HG03135 (cell line): ENCODE results near the gene PELI1.
A peak's percentile ranks its signal among the peaks of the same experiment; 100 is the strongest.

ENCODE experiments used
- ATAC-seq: cut with Tn5 transposase; IDR thresholded peaks from one replicate; pipeline ENCODE4 v1.9.1; 2021; ENCODE audit warnings: mild to moderate bottlenecking, moderate library complexity; ENCODE audit not compliant: unreplicated experiment

Gene PELI1, protein sequence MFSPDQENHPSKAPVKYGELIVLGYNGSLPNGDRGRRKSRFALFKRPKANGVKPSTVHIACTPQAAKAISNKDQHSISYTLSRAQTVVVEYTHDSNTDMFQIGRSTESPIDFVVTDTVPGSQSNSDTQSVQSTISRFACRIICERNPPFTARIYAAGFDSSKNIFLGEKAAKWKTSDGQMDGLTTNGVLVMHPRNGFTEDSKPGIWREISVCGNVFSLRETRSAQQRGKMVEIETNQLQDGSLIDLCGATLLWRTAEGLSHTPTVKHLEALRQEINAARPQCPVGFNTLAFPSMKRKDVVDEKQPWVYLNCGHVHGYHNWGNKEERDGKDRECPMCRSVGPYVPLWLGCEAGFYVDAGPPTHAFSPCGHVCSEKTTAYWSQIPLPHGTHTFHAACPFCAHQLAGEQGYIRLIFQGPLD

DNA sequence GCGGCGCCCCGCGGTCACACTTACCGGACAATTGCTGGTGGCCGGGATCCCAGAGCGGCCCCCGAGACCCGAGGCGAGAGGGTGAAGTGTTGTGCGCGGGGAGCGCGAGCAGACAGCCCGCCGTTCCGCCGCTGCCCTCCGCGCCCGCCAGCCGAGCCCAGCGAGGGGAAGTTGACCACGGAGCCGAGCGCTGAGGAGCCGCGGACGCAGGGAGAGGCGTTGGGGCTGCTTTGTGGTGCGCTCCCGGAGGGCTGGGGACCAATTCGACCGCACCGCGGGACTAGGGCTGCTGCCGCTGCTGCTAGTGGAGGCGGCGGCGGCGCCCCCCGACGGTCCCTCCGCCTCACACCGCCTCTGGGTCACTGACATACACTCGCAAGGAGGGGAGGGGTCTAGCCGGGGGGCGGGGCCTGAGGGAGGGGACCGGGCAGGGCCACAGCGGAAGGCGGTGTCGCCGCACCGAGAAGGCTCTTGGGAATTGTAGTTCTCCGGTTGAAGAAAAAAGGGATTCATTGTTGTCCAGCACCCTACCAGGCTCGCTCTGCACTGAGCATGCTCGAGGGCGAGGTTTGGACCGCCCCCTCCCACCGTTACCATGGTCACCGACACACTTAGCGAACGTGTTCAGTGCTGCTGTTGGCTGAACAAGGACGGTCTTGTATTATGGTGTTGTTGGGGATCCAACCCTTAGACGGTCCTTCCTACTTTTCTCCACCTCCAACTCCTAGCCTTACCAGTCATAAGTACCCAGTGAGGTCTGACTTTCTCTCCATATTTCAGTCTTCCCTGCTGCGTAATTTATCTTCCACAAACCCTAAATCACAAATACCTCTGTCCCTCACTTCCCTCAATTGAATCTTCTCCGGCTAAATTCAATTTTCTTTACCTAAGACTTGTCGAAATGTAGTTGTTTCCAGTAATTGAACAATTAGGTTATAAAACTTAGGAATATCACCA lies at the start of gene PELI1:
PELI1 (minus strand) TSS at position 364 of the 957 bp plus-strand sequence. CDS start 36,110 bp downstream, outside the sequence.
- peak; percentile 81 for ATAC-seq

DNA sequence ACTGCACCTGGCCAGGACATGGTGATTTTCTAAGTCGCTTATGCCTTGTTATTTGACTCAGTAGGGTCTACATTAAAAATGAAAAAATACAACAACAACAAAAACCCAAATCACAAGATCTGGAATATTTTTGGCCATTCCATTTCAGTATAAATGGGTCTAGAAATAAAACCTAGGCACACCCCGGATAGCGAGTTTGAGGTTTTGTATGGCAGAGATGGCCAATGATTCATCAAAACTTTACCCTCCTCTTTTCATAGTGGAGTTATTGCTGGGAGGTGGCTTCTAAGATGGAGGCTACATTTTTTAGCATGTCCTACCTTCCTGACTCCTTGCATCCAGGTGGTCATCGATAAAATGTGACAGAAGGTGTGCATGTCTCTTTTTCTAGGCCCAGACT lies 49.3 kb upstream of the PELI1 start:
- no peak for ATAC-seq

DNA sequence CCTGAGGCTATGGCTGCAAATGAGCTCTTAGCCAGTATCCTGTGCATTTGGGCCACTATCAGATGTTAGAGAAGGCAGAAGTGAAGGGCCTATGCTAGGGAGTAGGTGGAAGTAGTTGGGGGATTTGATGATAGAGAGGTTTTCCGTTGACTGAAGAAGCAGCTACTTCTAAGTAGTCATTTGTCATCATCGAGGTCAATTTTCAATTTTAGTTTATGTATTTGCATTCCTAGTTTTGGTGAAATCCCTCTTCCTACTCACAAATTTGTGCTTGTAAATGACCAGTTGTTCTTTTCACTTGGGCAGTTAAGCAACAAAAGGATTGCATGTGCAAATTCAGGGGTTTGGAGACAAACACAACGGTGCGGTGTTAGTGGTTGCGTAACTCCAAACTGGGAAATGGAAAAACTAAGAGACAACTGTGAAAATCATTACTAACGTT lies 48.5 kb upstream of the PELI1 start:
- no peak for ATAC-seq

DNA sequence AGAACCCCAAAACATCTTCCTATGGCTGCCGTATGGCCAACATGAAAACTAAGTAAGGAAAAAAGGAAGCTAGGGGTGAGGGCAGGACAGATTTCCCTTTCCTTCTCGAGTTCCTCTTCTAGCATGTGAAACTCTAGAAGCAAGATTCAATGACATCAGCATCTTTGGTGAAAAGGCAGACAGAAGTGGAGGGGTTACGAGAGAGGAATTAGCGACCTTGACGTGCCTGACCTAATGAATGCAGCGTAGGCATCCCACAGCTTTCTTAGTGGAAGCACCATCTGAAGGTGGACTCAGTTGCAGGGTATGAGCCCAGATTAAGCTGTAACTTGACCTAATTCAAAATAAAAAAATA lies 47.9 kb upstream of the PELI1 start:
- ATAC-seq = no peak

DNA sequence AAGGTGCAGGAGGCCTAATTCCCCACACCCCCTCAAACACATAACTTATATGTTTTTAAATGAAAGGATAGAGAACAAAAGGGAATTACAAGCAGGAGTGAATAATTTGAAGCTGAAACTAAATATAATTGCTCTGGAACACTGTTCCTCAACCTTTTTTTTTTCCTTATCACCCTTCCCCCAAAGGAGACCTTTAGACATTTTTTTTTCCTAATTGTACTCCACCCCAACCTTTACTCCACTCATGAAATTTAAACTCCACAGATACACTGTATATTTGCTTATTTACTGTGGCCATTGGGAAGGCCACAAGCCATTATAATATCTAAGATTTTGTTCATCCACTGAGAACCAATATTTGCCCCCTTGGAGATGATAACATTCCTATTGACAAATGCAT lies 45.4 kb upstream of the PELI1 start:
- no peak for ATAC-seq

DNA sequence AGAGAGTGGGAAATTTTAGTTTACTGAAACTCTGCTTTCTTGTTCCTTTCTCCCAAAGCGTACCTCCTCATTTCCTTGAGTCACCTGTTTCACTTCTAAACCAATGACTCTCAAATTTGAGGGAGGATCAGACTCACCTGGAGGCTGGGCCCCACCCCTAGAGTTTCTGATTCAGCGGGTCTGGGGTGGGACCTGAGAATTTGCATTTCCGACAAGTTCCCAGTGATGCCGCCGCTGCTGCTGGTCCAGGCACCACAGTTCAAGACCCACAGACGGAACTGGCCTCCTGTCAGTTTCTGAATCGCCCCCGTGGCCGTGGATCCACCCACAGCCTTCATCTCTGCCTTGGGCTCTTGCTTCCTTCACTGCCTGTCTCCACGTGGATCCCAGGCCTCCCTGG lies 44.9 kb upstream of the PELI1 start:
- no peak for ATAC-seq

DNA sequence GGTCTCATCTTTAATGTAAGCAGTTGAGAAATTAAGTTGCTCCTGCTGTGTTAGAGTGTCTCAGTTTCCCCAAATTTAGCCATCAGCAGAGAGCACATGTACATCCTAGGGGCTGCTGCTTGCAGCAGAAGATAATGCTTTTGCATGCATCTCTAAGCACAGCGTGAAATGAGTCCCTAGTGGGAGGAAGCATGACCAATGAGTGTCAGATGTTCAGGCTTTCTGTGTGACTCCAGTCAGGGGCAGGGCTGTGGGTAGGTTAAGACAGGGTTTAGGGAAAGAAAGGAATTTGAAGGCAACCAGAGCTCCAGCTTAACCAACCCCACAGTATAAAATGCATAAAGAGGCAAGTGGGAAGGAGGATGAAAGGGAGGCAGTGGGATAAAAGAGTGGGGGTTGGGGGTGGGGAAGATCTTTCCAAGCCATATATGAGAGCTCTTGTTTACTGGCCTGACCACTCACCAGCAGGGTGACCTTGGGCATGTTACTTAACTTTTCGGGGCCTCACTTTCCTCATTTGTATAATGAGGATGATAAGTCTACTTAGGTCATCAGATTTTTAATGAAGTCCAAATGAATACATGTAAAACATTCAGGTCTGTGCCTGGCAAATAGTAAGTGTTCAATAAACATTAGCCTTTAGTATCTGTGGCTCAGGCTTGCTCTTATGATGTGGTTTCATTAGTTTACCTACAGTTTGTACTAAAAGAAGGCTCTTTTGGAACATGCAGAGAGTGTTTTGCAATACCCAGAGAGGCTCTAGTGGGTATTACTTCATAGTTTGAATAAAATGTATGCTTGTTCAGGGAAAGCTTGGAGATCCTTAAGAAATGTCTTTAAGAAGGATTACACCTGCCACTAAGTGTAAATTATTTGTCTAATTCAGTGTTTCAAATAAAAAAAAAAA lies 42.7 kb upstream of the PELI1 start:
- no peak for ATAC-seq

DNA sequence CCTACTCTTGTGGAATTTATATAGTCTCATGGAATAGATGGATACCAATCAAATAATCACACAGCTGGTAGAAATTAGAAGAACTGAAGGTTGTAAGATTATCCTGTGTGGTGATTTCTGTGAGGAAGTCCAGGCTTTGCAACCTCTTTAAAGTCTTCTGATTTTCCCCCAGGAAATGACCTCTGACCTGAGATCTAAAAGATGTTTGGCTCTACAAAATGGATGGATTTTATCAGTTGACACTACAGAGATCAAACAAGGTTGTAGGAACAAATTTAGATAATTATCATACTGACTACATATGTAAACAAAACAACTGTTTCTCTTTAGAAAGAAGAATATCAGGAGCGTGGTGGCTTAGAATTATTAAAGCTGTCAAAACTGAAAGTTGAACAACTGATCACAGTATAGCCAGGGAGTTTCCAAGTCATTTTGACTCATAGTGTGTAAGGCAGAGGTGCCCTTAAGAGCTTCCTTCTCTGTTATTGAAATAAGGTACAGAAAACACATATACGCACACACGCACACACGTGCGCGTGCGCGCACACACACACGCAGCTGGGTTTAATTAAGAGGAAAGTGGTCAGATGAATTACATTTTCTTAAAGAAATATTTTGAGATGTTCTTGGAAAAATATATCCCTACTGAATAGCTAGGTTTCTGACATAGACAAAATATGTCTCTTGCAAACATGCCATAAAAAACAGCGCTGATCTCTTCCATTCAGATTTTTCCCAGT lies 35.5 kb upstream of the PELI1 start:
- peak; percentile 96 for ATAC-seq

DNA sequence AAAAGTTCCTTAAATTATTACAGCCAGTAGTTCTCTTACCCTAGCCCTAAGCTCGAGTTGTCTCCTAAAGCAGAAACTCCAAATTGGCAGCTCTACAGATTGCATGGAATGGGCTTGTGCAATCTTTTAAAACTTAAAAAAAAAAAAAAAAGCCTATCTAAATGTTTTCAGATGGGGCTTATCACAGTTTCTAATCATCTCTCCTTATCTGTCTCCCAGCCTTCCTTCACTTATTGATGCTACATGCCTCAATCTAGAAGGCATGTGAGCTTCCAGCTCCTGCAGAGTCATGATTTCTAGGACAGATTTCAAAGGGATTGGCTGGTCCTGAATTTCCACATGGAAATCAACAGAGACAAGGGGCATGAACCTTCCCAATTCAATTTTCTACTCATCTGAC lies 33.1 kb upstream of the PELI1 start:
- ATAC-seq = no peak

DNA sequence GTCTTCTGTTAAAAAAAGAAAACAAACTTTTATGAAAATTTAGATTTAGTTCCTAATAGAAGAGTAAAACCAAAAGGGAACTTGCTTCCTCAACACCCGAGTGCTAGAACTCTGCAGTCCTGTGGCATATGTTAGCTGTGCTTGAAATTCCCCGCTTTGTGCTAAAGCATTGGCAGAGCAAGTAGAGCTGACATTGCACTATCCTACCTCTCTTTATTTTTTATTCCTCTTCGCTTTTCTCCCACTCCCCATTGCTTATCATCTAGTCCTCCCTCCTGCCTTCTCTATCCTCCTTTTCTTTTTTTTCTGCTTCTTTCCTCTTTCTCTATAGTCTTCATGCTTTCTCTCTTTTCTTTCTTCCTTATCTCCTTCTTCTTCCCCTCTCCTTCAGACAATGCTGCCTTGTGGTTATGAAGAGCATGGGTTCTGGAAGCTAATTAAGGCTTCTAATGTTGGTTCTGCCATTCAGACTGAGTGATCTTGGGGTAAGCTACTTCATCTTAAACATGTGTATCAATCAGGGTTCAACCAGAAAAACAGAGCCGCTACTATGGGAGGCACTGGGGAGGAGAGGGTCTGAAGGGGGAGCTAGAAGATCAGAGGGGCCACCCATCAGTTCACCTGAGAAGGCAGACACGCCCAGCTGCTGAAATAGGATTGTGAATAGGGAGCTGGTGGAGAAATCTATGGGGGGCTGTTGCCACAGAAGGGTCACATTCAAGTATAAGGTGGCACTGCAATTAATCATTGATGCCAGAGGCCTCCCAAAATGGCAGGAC lies 31.4 kb upstream of the PELI1 start:
- no peak for ATAC-seq

DNA sequence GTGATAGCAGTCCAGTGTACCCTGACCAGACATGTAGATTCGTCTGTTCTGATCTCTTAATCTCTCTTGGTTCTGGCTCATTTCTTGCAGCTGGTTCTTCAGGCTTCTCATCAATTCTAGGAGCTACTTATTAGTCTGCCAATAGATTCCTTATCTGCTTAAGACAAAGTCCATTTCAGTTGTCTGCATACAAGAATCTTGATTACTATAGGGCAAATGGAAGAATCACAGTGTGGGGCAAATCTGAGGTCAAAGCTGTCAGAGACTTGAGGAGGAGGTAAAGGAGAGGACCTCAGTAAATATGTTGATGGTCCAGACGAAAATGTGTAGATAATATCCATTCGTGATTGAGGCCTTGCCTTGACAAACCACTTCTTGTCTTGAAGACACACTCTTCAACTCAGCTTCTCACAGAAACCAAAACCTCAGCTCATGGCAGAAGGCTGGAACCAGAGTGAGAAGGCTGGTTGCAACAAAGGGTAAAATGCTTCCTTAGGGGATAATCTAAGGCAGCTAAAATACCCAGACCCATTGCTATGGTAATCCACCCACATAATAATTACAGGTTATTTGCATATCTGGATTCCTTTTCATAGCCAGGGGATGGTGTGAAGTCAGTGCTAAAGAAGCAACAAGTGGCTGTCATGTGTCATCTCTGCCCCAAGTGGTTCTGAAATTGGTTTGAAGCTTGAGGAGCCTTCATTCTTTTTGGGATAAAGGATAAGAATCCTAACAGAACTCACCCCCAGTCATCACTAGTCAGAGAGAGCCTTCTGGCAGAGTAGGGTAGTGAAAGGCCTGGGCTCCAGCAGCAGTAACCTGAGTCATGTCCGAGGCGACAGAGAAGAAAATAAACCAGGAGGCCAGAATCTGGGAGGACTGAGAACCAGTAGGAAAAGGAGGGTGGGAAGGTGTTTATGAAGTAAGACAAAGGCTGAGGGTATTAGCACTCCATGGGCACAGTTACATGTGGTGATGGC lies 29.2 kb upstream of the PELI1 start:
- no peak for ATAC-seq

DNA sequence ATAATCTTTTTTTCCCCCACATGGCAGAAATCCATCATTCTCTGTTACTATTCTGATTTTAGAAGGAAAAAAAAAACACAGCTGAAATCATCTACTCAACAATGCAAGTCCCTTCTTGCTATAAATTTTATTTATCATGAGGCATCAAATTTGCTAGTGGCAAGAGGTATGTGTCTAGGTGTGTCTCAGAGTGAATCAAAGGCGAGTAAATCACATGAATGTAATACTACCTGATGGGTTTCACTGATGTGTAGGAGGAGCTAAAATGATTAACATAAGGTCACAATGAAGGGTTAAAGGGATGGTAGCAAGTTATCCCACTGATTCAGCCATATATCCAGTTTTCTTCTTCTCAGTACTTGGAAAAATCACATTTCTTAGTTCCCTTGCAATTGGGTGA lies 24.5 kb upstream of the PELI1 start:
- ATAC-seq = no peak

DNA sequence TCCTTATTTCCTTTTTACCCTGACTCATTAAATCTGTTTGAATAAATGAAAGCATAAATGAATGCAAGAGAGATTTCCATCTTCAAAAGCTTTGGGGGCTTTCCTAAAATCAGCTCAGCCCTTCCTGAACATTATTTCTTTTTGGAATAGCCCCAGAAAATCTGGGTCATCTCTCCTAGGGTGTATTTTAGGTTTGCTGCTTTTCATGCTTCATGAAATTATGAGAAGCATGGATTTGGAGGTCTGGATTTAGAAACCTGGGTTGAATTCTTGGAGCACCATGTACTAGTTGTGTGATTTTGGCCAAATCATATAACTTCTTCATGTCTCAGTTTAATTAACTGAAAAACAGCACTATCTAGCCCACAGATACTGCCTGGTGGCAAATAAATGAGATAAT lies 24.0 kb upstream of the PELI1 start:
- no peak for ATAC-seq

DNA sequence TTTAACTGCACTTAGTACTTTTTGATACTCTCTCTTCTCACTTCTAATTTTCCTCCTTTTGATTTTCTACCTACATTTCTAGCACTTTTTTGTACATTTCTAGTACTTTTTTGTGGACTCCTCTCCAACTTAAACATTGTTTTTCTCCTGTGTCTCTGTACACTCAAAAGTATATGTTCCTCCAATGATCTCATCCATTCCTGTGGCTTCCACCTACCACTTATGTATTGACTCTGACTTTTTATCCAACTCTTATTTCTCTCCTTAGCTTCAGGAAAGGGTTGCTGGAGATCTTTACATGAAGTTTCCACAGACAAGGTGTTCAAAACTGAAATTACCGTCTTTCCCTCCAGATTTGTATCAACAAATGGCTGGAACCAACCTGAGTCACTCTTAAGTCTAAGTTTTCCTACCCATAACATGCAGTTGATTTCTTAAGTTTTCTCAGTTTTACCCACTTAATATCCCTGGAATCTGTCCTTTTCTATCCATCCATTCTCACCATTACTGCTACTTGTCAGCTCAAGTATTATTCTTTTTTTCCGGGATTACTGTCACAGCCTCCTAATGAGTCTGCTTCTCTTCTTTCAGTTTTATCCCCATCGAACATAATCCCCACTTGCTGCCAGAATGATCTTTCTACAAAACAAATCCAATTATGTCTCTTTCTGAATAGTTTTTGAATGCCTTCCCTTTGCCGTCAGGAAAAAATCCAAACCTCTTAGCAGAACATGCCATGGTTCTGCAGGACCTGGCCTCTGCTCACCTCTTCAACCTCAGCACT lies 22.6 kb upstream of the PELI1 start:
- no peak for ATAC-seq

DNA sequence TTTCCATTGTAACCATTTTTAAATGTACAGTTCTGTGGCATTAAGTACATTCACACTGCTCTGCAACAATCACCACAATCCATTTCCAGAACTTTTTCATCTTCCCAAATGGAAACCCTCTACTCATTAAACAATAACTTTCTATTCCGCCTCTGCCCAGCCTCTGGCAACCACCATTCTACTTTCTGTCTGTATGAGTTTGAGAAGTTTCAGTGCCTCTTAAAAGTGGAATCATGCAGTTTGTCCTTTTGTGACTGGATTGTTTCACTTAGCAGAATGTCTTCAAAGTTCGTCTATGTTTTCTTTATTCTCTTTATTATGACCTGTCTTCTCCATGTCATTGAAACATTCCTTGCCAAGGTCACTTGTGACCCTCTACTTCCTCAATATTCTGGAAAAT lies 22.0 kb upstream of the PELI1 start:
- ATAC-seq = no peak

DNA sequence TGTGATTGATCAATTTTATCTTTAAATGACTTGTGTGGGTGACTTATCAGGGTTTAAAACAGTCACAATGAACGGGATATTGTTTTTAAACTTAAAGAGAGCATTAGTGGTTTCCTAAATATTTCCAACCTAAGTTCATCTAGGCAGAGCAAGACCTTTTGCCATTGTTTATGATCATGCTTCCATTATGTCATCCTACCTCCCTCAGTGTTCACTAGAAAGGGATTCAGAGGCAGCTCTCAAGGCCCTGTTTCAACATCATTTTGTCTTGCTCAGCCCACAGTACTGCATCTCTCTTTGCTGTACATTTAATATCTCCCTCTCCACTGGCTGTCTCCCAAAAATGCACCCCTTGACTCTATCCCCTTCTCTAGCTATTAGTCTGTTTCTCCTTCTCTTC lies 21.5 kb upstream of the PELI1 start:
- no peak for ATAC-seq

DNA sequence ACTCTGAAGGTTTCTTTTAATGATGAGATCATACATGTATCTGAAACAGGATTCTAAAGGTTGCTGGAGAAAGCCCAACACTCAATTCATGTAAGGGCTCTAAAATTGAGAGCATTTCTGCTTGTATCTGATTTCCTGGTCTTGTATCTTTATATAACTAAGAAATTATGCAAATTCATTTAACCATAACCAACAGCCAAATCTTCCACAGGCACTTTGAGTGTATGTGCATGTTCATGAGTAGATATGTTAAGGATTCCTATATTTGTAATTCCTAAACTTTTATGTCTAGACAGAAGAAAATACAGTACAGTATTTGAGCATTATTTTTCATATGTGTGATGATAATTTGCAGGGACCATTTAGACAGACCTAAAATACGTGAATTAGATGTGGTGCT lies 20.4 kb upstream of the PELI1 start:
- no peak for ATAC-seq
